Right lobe of liver (tissue), 4 donors: Measurements from ENCODE around the gene ZNF398.

Source experiments
- CTCF ChIP-seq, 4 donors: fragments of 200-600 bp in 3 of 4; fragments of 450-650 bp in 1 of 4; IDR thresholded peaks; one replicate each; pipeline versions ENCODE4 v1.5.1 to v1.8.0; 2016 to 2022; ENCODE audit warnings: antibody characterized with exemption in 4 of 4, mild to moderate bottlenecking in 2 of 4
- POLR2A ChIP-seq: fragments of 450-650 bp; IDR thresholded peaks from one replicate; pipeline ENCODE4 v1.6.1; 2017; ENCODE audit warnings: antibody characterized with exemption, mild to moderate bottlenecking
- donor health status: DM: no; HTN: no; CAD: no.
- donor health status: DM: no; HTN: no; CAD: no.
- donor health status: DM: no; HTN: yes; CAD: no.

GRCh38 chr7:149198161-149198816 lies 51.0 kb downstream of the ZNF398 start:
- TF ChIP-seq CTCF (IDR thresholded peaks at IDR 0.05) = no peak
- TF ChIP-seq POLR2A = no peak
